DOHH2 (cell line): Measurements from ENCODE around the gene PRPSAP1.

Source experiments
- CTCF ChIP-seq: fragments of 200-600 bp; sonication (generic); IDR thresholded peaks from one replicate; pipeline ENCODE4 v1.5.1; 2014; ENCODE audit warnings: antibody characterized with exemption, mild to moderate bottlenecking, low read depth, low read length; ENCODE audit not compliant: poor library complexity, severe bottlenecking
- EZH2phosphoT487 ChIP-seq: fragments of 200-600 bp; sonication (generic); IDR thresholded peaks from 2 replicates; pipeline ENCODE4 v1.6.1; 2017; ENCODE audit warnings: borderline replicate concordance, mild to moderate bottlenecking, antibody characterized with exemption, low read length, moderate library complexity, mixed read lengths

- TF ChIP-seq CTCF, result no peak
- no peak for TF ChIP-seq EZH2phosphoT487
Measured at GRCh38 chr17:76379646-76380376, 26.1 kb upstream of the PRPSAP1 start.
